Measurements from ENCODE around the gene NIPBL.
"Not testable (repeated sequence)": the region's sequence is repeated elsewhere in the genome, so short reads cannot be mapped to it uniquely, and the experiment has no call there.

The NIPBL gene

GRCh38 chr5:36885149-36885548, 8.6 kb downstream of the NIPBL start:
- peaks cover 46% of the 10 kb centered on the region for H3K4me1 Mint-ChIP-seq (ENCODE audit: low read depth)
- peaks cover 9% of the 10 kb centered on the region for H3K36me3 Mint-ChIP-seq (ENCODE audit: low read depth)
- no peaks in the 10 kb centered on the region for H3K9me3 Mint-ChIP-seq
- H3K27me3 Mint-ChIP-seq (ENCODE audit: low read depth) = no peaks in the 10 kb centered on the region
- H3K4me3 Mint-ChIP-seq = no peak overlapping the region
- H3K27ac Mint-ChIP-seq = no peak overlapping the region

GRCh38 chr5:36885566-36886485, 9.3 kb downstream of the NIPBL start:
- Mint-ChIP-seq H3K4me3 (no peak overlapping the region), H3K27me3 (ENCODE audit: low read depth) (no peaks in the 10 kb centered on the region), H3K4me1 (ENCODE audit: low read depth) (peaks cover 44% of the 10 kb centered on the region), H3K36me3 (ENCODE audit: low read depth) (peaks cover 9% of the 10 kb centered on the region), H3K27ac (no peak overlapping the region), H3K9me3 (no peaks in the 10 kb centered on the region)

- Mint-ChIP-seq H3K27me3 (ENCODE audit: low read depth) (no peaks in the 10 kb centered on the region), H3K4me3 (no peak overlapping the region)
Measured at GRCh38 chr5:36886791-36887190, 10.2 kb downstream of the NIPBL start.

GRCh38 chr5:36887532-36887931, 11.0 kb downstream of the NIPBL start:
- Mint-ChIP-seq H3K27me3 (ENCODE audit: low read depth) (no peaks in the 10 kb centered on the region), H3K36me3 (ENCODE audit: low read depth) (peaks cover 19% of the 10 kb centered on the region), H3K4me3 (no peak overlapping the region), H3K4me1 (ENCODE audit: low read depth) (peaks cover 29% of the 10 kb centered on the region), H3K9me3 (peaks cover 9% of the 10 kb centered on the region), H3K27ac (no peak overlapping the region)

More at GRCh38 chr5:36886791-36887190, 10.2 kb downstream of the NIPBL start:
- H3K4me1 Mint-ChIP-seq (ENCODE audit: low read depth) = peaks cover 36% of the 10 kb centered on the region
- H3K9me3 Mint-ChIP-seq = peaks cover 6% of the 10 kb centered on the region
- H3K27ac Mint-ChIP-seq = no peak overlapping the region
- H3K36me3 Mint-ChIP-seq (ENCODE audit: low read depth) = peaks cover 15% of the 10 kb centered on the region

- H3K36me3 Mint-ChIP-seq (ENCODE audit: low read depth) = peaks cover 19% of the 10 kb centered on the region
- no peak overlapping the region for H3K27ac Mint-ChIP-seq
- H3K4me1 Mint-ChIP-seq (ENCODE audit: low read depth) = peaks cover 29% of the 10 kb centered on the region
- H3K9me3 Mint-ChIP-seq = peaks cover 9% of the 10 kb centered on the region
- H3K27me3 Mint-ChIP-seq (ENCODE audit: low read depth) = no peaks in the 10 kb centered on the region
- H3K4me3 Mint-ChIP-seq = no peak overlapping the region
Measured at GRCh38 chr5:36888303-36888702, 11.7 kb downstream of the NIPBL start.

- Mint-ChIP-seq H3K36me3 (ENCODE audit: low read depth) (peaks cover 18% of the 10 kb centered on the region), H3K4me3 (no peak overlapping the region)
Measured at GRCh38 chr5:36889264-36889663, 12.7 kb downstream of the NIPBL start.

GRCh38 chr5:36891266-36891665, 14.7 kb downstream of the NIPBL start:
- Mint-ChIP-seq H3K9me3 (peaks cover 9% of the 10 kb centered on the region), H3K4me1 (ENCODE audit: low read depth) (peaks cover 32% of the 10 kb centered on the region), H3K27me3 (ENCODE audit: low read depth) (no peaks in the 10 kb centered on the region), H3K4me3 (no peak overlapping the region), H3K36me3 (ENCODE audit: low read depth) (peaks cover 15% of the 10 kb centered on the region), H3K27ac (no peak overlapping the region)

More at GRCh38 chr5:36889264-36889663, 12.7 kb downstream of the NIPBL start:
- H3K4me1 Mint-ChIP-seq (ENCODE audit: low read depth) = peaks cover 28% of the 10 kb centered on the region
- peaks cover 9% of the 10 kb centered on the region for H3K9me3 Mint-ChIP-seq
- no peak overlapping the region for H3K27ac Mint-ChIP-seq
- H3K27me3 Mint-ChIP-seq (ENCODE audit: low read depth) = no peaks in the 10 kb centered on the region

- peaks cover 15% of the 10 kb centered on the region for H3K36me3 Mint-ChIP-seq (ENCODE audit: low read depth)
- H3K4me3 Mint-ChIP-seq; H3K9me3 Mint-ChIP-seq; H3K27me3 Mint-ChIP-seq (ENCODE audit: low read depth); H3K27ac Mint-ChIP-seq: not testable (repeated sequence)
- H3K4me1 Mint-ChIP-seq (ENCODE audit: low read depth) = peaks cover 30% of the 10 kb centered on the region
Measured at GRCh38 chr5:36892085-36892830, 15.7 kb downstream of the NIPBL start.

GRCh38 chr5:36894954-36895353, 18.4 kb downstream of the NIPBL start:
- H3K27me3 Mint-ChIP-seq (ENCODE audit: low read depth) = no peaks in the 10 kb centered on the region
- no peak overlapping the region for H3K4me3 Mint-ChIP-seq
- peaks cover 9% of the 10 kb centered on the region for H3K9me3 Mint-ChIP-seq
- no peak overlapping the region for H3K27ac Mint-ChIP-seq
- H3K36me3 Mint-ChIP-seq (ENCODE audit: low read depth) = peaks cover 13% of the 10 kb centered on the region
- H3K4me1 Mint-ChIP-seq (ENCODE audit: low read depth) = peaks cover 16% of the 10 kb centered on the region

- peaks cover 11% of the 10 kb centered on the region for H3K36me3 Mint-ChIP-seq (ENCODE audit: low read depth)
- H3K27ac Mint-ChIP-seq = no peak overlapping the region
Measured at GRCh38 chr5:36896476-36896875, 19.9 kb downstream of the NIPBL start.

GRCh38 chr5:36897616-36898015, 21.0 kb downstream of the NIPBL start:
- Mint-ChIP-seq H3K9me3 (peaks cover 14% of the 10 kb centered on the region), H3K36me3 (ENCODE audit: low read depth) (peaks cover 4% of the 10 kb centered on the region), H3K4me1 (ENCODE audit: low read depth) (peaks cover 21% of the 10 kb centered on the region), H3K4me3 (no peak overlapping the region), H3K27me3 (ENCODE audit: low read depth) (no peaks in the 10 kb centered on the region), H3K27ac (no peak overlapping the region)

More at GRCh38 chr5:36896476-36896875, 19.9 kb downstream of the NIPBL start:
- Mint-ChIP-seq H3K4me1 (ENCODE audit: low read depth) (peaks cover 16% of the 10 kb centered on the region), H3K4me3 (no peak overlapping the region), H3K9me3 (peaks cover 13% of the 10 kb centered on the region), H3K27me3 (ENCODE audit: low read depth) (no peaks in the 10 kb centered on the region)

- peaks cover 20% of the 10 kb centered on the region for H3K4me1 Mint-ChIP-seq (ENCODE audit: low read depth)
- H3K27ac Mint-ChIP-seq = no peak overlapping the region
Measured at GRCh38 chr5:36899860-36900259, 23.3 kb downstream of the NIPBL start.

GRCh38 chr5:36900283-36900682, 23.7 kb downstream of the NIPBL start:
- Mint-ChIP-seq H3K36me3 (ENCODE audit: low read depth) (peaks cover 5% of the 10 kb centered on the region), H3K4me3 (no peak overlapping the region), H3K9me3 (peaks cover 14% of the 10 kb centered on the region), H3K27ac (no peak overlapping the region), H3K27me3 (ENCODE audit: low read depth) (no peaks in the 10 kb centered on the region), H3K4me1 (ENCODE audit: low read depth) (peaks cover 21% of the 10 kb centered on the region)

More at GRCh38 chr5:36899860-36900259, 23.3 kb downstream of the NIPBL start:
- Mint-ChIP-seq H3K36me3 (ENCODE audit: low read depth) (peaks cover 6% of the 10 kb centered on the region), H3K9me3 (peaks cover 14% of the 10 kb centered on the region), H3K27me3 (ENCODE audit: low read depth) (no peaks in the 10 kb centered on the region), H3K4me3 (no peak overlapping the region)

GRCh38 chr5:36901077-36901476, 24.5 kb downstream of the NIPBL start:
- peaks cover 14% of the 10 kb centered on the region for H3K9me3 Mint-ChIP-seq
- not testable (repeated sequence) for H3K4me3 Mint-ChIP-seq; H3K36me3 Mint-ChIP-seq (ENCODE audit: low read depth); H3K27me3 Mint-ChIP-seq (ENCODE audit: low read depth); H3K27ac Mint-ChIP-seq
- H3K4me1 Mint-ChIP-seq (ENCODE audit: low read depth) = peaks cover 18% of the 10 kb centered on the region

GRCh38 chr5:36901856-36902255, 25.3 kb downstream of the NIPBL start:
- Mint-ChIP-seq H3K27ac (no peak overlapping the region), H3K4me1 (ENCODE audit: low read depth) (peaks cover 16% of the 10 kb centered on the region), H3K27me3 (ENCODE audit: low read depth) (no peaks in the 10 kb centered on the region), H3K9me3 (peaks cover 14% of the 10 kb centered on the region), H3K4me3 (no peak overlapping the region), H3K36me3 (ENCODE audit: low read depth) (peaks cover 5% of the 10 kb centered on the region)
